ENCODE results near the gene TAF15. TPM values are rescaled to one million over a fixed set of nuclear protein-coding genes. Genes with fewer than 3 reads are reported as not detected.
A peak's percentile ranks its signal among the peaks of the same experiment; 100 is the strongest.

Gene TAF15
- total and polyA plus RNA-seq, 4 donors: 54.2 to 217 (median 150) TPM

DNA sequence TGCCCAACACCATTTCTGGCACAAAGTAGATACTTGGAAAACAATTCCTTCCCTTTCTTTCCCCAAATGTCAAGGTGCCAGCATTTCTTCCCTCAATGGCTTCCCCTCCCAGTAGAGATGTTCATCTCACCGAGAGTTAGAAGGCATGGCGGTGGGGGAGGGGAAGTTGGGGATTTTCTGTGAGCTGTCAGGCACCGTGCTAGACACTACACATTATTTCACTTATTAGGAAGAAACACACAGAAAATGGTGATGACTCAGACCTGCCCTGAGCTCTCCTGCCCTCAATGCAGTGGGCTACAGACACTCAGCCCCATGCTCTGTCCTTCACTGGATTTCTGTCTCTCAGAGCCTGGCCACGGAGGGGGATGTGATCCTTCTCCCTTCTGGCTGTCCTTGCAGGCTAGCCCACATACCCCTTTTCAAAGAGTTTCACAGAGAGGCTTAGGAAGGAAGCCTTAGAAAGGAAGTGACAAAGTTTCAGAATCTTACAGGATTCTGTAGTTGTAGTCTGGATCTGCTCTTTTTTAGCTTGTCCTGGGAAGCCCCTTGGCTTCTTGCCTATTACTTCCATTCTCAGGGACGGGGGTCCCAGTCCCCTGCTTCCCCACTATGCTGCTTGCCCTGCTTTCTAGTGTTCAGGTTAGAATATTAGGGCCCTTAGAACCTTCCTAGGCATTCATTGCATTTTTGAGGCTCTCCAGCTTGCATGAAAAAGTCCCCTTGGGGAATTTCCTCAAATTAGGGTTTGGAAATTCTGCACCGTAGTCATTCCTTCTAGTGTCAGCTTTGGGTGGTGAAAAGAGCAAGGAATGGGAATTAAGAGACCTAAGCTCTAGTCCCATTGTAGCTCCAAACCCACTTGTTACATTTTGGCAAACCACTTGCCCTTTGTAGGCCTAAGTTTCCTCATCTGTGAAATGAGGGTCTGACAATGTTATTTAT, 83.1 kb downstream of the TAF15 start:
- Histone ChIP-seq H3K36me3 (ENCODE audit: control insufficient read depth, insufficient read depth, low read length) (no peaks in the 10 kb centered on the region), H3K4me3 (ENCODE audit: low read depth, low read length) (no peak overlapping the region), H3K27ac (ENCODE audit: low read depth, low read length) (no peak overlapping the region), H3K4me1 (ENCODE audit: control insufficient read depth, insufficient read depth, low read length) (peaks cover 5% of the 10 kb centered on the region), H3K27me3 (ENCODE audit: control insufficient read depth, insufficient read depth, low read length) (no peaks in the 10 kb centered on the region), H3K9me3 (ENCODE audit: control insufficient read depth, insufficient read depth, low read length) (no peaks in the 10 kb centered on the region)
- WGBS (ENCODE audit: insufficient coverage): 43% methylated on average over 1 of the region's 6 CpGs
- no peak for DNase-seq (ENCODE audit: low read depth in 4 of 6, low spot score in 6 of 6)

GRCh38 chr17:35893751-35894150, 84.5 kb downstream of the TAF15 start:
- Histone ChIP-seq H3K9me3 (ENCODE audit: control insufficient read depth, insufficient read depth, low read length) (no peaks in the 10 kb centered on the region), H3K4me1 (ENCODE audit: control insufficient read depth, insufficient read depth, low read length) (peaks cover 5% of the 10 kb centered on the region), H3K4me3 (ENCODE audit: low read depth, low read length) (no peak overlapping the region), H3K27ac (ENCODE audit: low read depth, low read length) (no peak overlapping the region), H3K36me3 (ENCODE audit: control insufficient read depth, insufficient read depth, low read length) (no peaks in the 10 kb centered on the region), H3K27me3 (ENCODE audit: control insufficient read depth, insufficient read depth, low read length) (no peaks in the 10 kb centered on the region)
- DNase-seq (ENCODE audit: low read depth in 4 of 6, low spot score in 6 of 6): no peak
- 92% methylated on average over 2 of the region's 4 CpGs for WGBS (ENCODE audit: insufficient coverage)

- Histone ChIP-seq H3K27me3 (ENCODE audit: control insufficient read depth, insufficient read depth, low read length) (no peaks in the 10 kb centered on the region), H3K4me1 (ENCODE audit: control insufficient read depth, insufficient read depth, low read length) (peaks cover 5% of the 10 kb centered on the region), H3K27ac (ENCODE audit: low read depth, low read length) (no peak overlapping the region), H3K36me3 (ENCODE audit: control insufficient read depth, insufficient read depth, low read length) (no peaks in the 10 kb centered on the region), H3K4me3 (ENCODE audit: low read depth, low read length) (no peak overlapping the region), H3K9me3 (ENCODE audit: control insufficient read depth, insufficient read depth, low read length) (no peaks in the 10 kb centered on the region)
- no peak for DNase-seq (ENCODE audit: low read depth in 4 of 6, low spot score in 6 of 6)
- 90% methylated on average over 4 of the region's 7 CpGs for WGBS (ENCODE audit: insufficient coverage)
Measured at GRCh38 chr17:35894206-35894605, 84.9 kb downstream of the TAF15 start.

GRCh38 chr17:35895636-35896587, 86.6 kb downstream of the TAF15 start:
- no peak for DNase-seq (ENCODE audit: low read depth in 4 of 6, low spot score in 6 of 6)
- Histone ChIP-seq H3K27ac (ENCODE audit: low read depth, low read length) (no peak overlapping the region), H3K4me1 (ENCODE audit: control insufficient read depth, insufficient read depth, low read length) (no peaks in the 10 kb centered on the region), H3K9me3 (ENCODE audit: control insufficient read depth, insufficient read depth, low read length) (peaks cover 2% of the 10 kb centered on the region), H3K36me3 (ENCODE audit: control insufficient read depth, insufficient read depth, low read length) (no peaks in the 10 kb centered on the region), H3K4me3 (ENCODE audit: low read depth, low read length) (no peak overlapping the region), H3K27me3 (ENCODE audit: control insufficient read depth, insufficient read depth, low read length) (no peaks in the 10 kb centered on the region)
- WGBS (ENCODE audit: insufficient coverage): 96% methylated on average over 11 of the region's 14 CpGs

Small RNA genes lying within 50 kb of the gene (small RNA-seq; reads per million reads assigned to genes)
- 5,798 reads per million, percentile 100 among the genes with 10 or more reads in this experiment for gene RF00100 (ENCODE audit: low replicate concordance)

Other genes starting within 250 kb of the TAF15 start
- gene SLFN14, start 248.7 kb upstream of the TAF15 start, total RNA-seq: 1 to 10 TPM in 1 of 2 donors, under 1 TPM in 1; 0.50 to 1.4 TPM
- gene SLFN14, start 248.7 kb upstream of the TAF15 start, polyA plus RNA-seq (ENCODE audit: insufficient read length in 2 of 2): under 1 TPM in 1 of 2 donors, not detected in 1; 0.09 TPM
- gene PEX12, start 230.9 kb upstream of the TAF15 start, total RNA-seq: 10 to 100 TPM in 1 of 2 donors, 1 to 10 TPM in 1; 6.4 to 15.9 TPM
- gene PEX12, start 230.9 kb upstream of the TAF15 start, polyA plus RNA-seq (ENCODE audit: insufficient read length in 2 of 2): 10 to 100 TPM; 13.3 to 15.8 TPM
- gene AP2B1, start 222.2 kb upstream of the TAF15 start, total RNA-seq: 100 to 1,000 TPM; 115 to 187 TPM
- 100 to 1,000 TPM; 247 to 287 TPM for gene AP2B1, start 222.2 kb upstream of the TAF15 start, polyA plus RNA-seq (ENCODE audit: insufficient read length in 2 of 2)
- gene RASL10B, start 77.8 kb upstream of the TAF15 start, total RNA-seq: 10 to 100 TPM in 1 of 2 donors, 1 to 10 TPM in 1; 8.2 to 11.0 TPM
- gene RASL10B, start 77.8 kb upstream of the TAF15 start, polyA plus RNA-seq (ENCODE audit: insufficient read length in 2 of 2): 10 to 100 TPM; 45.4 to 49.2 TPM
- gene GAS2L2, start 56.2 kb upstream of the TAF15 start, total RNA-seq: 1 to 10 TPM in 1 of 2 donors, under 1 TPM in 1; 0.69 to 3.4 TPM
- 1 to 10 TPM; 3.0 to 3.6 TPM for gene GAS2L2, start 56.2 kb upstream of the TAF15 start, polyA plus RNA-seq (ENCODE audit: insufficient read length in 2 of 2)
- not detected for gene C17orf50, start 48.6 kb upstream of the TAF15 start, total RNA-seq
- 1 to 10 TPM in 1 of 2 donors, under 1 TPM in 1; 0.68 to 1.6 TPM for gene C17orf50, start 48.6 kb upstream of the TAF15 start, polyA plus RNA-seq (ENCODE audit: insufficient read length in 2 of 2)
- 10 to 100 TPM; 12.8 to 18.5 TPM for gene MMP28, start 13.8 kb upstream of the TAF15 start, total RNA-seq
- 10 to 100 TPM; 34.9 to 39.8 TPM for gene MMP28, start 13.8 kb upstream of the TAF15 start, polyA plus RNA-seq (ENCODE audit: insufficient read length in 2 of 2)
- gene HEATR9, start 59.4 kb downstream of the TAF15 start, total RNA-seq: not detected
- under 1 TPM in 1 of 2 donors, not detected in 1; 0.44 TPM for gene HEATR9, start 59.4 kb downstream of the TAF15 start, polyA plus RNA-seq (ENCODE audit: insufficient read length in 2 of 2)
- under 1 TPM; 0.59 to 0.83 TPM for gene CCL5, start 70.9 kb downstream of the TAF15 start, total RNA-seq
- gene CCL5, start 70.9 kb downstream of the TAF15 start, polyA plus RNA-seq (ENCODE audit: insufficient read length in 2 of 2): under 1 TPM; 0.60 to 0.96 TPM
- gene RDM1, start 121.3 kb downstream of the TAF15 start, total RNA-seq: 1 to 10 TPM; 1.4 TPM
- 1 to 10 TPM; 2.4 to 2.5 TPM for gene RDM1, start 121.3 kb downstream of the TAF15 start, polyA plus RNA-seq (ENCODE audit: insufficient read length in 2 of 2)
- not detected for gene LYZL6, start 134.2 kb downstream of the TAF15 start, total RNA-seq
- gene LYZL6, start 134.2 kb downstream of the TAF15 start, polyA plus RNA-seq (ENCODE audit: insufficient read length in 2 of 2): not detected
- gene CCL16, start 172.0 kb downstream of the TAF15 start, total RNA-seq: under 1 TPM; 0.20 to 0.28 TPM
- under 1 TPM in 1 of 2 donors, not detected in 1; 0.30 TPM for gene CCL16, start 172.0 kb downstream of the TAF15 start, polyA plus RNA-seq (ENCODE audit: insufficient read length in 2 of 2)
- 10 to 100 TPM in 1 of 2 donors, 1 to 10 TPM in 1; 1.7 to 42.0 TPM for gene CCL14, start 177.2 kb downstream of the TAF15 start, total RNA-seq
- 1 to 10 TPM; 4.1 to 8.9 TPM for gene CCL14, start 177.2 kb downstream of the TAF15 start, polyA plus RNA-seq (ENCODE audit: insufficient read length in 2 of 2)
- gene CCL15, start 192.1 kb downstream of the TAF15 start, total RNA-seq: not detected
- under 1 TPM in 1 of 2 donors, not detected in 1; 0.23 TPM for gene CCL15, start 192.1 kb downstream of the TAF15 start, polyA plus RNA-seq (ENCODE audit: insufficient read length in 2 of 2)
- gene CCL23, start 208.5 kb downstream of the TAF15 start, total RNA-seq: under 1 TPM in 1 of 2 donors, not detected in 1; 0.28 TPM
- gene CCL23, start 208.5 kb downstream of the TAF15 start, polyA plus RNA-seq (ENCODE audit: insufficient read length in 2 of 2): not detected

Data from spinal cord (tissue), 10 donors.